RPMI7951 (cell line): ENCODE measurements around the gene ZNF311. TPM values are rescaled to one million over a fixed set of nuclear protein-coding genes. Genes with fewer than 3 reads are reported as not detected.
A peak's percentile ranks its signal among the peaks of the same experiment; 100 is the strongest.
"Not testable (repeated sequence)": the region's sequence is repeated elsewhere in the genome, so short reads cannot be mapped to it uniquely, and the experiment has no call there.

Source experiments
- DNase-seq: peaks from one replicate; pipeline ENCODE4 v3.0.0-alpha.2; 2012; ENCODE audit warnings: low read depth
- total RNA-seq: library from RNA; depleted of rRNA; stranded (reverse); fragments of >200 nt; shearing (Covaris generic); gene quantifications from 2 replicates; pipeline ENCODE4 v1.2.3, GENCODE V29; 2014

The ZNF311 gene
- total RNA-seq, 1 experiment from 2014 or later, result 2.4 TPM

- peak; percentile 78 for DNase-seq
Observed at GRCh38 chr6:28982476-28983266, 22.4 kb downstream of the ZNF311 start.

- DNase-seq, result peak; percentile 93
Observed at GRCh38 chr6:28981833-28982475, 23.2 kb downstream of the ZNF311 start.

- DNase-seq, result peak; percentile 63
Observed at GRCh38 chr6:28981431-28981832, 23.7 kb downstream of the ZNF311 start.

- peak; percentile 87 for DNase-seq
Observed at GRCh38 chr6:28980852-28981430, 24.2 kb downstream of the ZNF311 start.

- DNase-seq, result no peak
Observed at GRCh38 chr6:28980137-28980851, 24.8 kb downstream of the ZNF311 start.

- DNase-seq, result no peak
Observed at GRCh38 chr6:28979679-28980078, 25.4 kb downstream of the ZNF311 start.

- no peak for DNase-seq
Observed at GRCh38 chr6:28978959-28979561, 26.1 kb downstream of the ZNF311 start.

GRCh38 chr6:28978133-28978491, 27.0 kb downstream of the ZNF311 start:
- no peak for DNase-seq

- peak; percentile 95 for DNase-seq
Observed at GRCh38 chr6:28977341-28978132, 27.6 kb downstream of the ZNF311 start.

- DNase-seq, result no peak
Observed at GRCh38 chr6:28976677-28977076, 28.4 kb downstream of the ZNF311 start.

GRCh38 chr6:28974505-28974904, 30.6 kb downstream of the ZNF311 start:
- DNase-seq, result no peak

GRCh38 chr6:28970056-28970455, 35.1 kb downstream of the ZNF311 start:
- not testable (repeated sequence) for DNase-seq

GRCh38 chr6:28969129-28969528, 36.0 kb downstream of the ZNF311 start:
- no peak for DNase-seq

- no peak for DNase-seq
Observed at GRCh38 chr6:28968476-28968875, 36.6 kb downstream of the ZNF311 start.

GRCh38 chr6:28965706-28966105, 39.4 kb downstream of the ZNF311 start:
- no peak for DNase-seq

- DNase-seq, result no peak
Observed at GRCh38 chr6:28960846-28961500, 44.1 kb downstream of the ZNF311 start.

- not testable (repeated sequence) for DNase-seq
Observed at GRCh38 chr6:28958561-28959243, 46.4 kb downstream of the ZNF311 start.

GRCh38 chr6:28957795-28958314, 47.3 kb downstream of the ZNF311 start:
- not testable (repeated sequence) for DNase-seq

GRCh38 chr6:28956331-28956730, 48.8 kb downstream of the ZNF311 start:
- no peak for DNase-seq
